Activated CD8-positive, alpha-beta memory T cell treated with anti-CD3 and anti-CD28 coated beads, Interleukin-2, amount 50 U/mL, for 24 hours (primary cell): Measurements from ENCODE around the gene C9.
"Not testable (repeated sequence)": the region's sequence is repeated elsewhere in the genome, so short reads cannot be mapped to it uniquely, and the experiment has no call there.

ENCODE experiments used
- DNase-seq: peaks from one replicate; pipeline ENCODE4 v3.0.0-alpha.2; 2020; ENCODE audit errors: extremely low read depth

C9 gene

DNA sequence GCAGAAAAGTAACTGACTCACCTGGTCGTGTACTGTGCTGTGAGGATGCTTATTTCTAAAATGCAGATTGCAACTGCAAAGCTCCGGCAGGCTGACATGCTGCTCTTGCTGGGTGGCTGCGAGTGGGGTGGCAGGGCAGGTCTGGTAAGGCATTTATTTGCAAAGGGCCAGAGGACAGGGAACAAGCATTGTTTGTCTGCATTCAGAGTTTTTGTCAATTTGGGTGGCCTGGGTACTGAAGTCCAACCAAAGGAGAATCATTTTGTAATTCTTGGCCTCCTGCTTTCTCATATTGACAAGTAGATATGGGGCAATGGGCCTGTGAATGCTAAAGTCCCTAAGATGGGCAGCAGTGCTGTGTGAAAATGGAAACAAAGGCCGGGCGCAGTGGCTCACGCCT, at the start of gene C9:
TSS of gene C9 (minus strand) at position 129 of the 400 bp plus-strand sequence. CDS start at position 98, 31 bp downstream.
- no peak for DNase-seq

- no peak for DNase-seq
Measured at GRCh38 chr5:39413771-39414170, 49.5 kb upstream of the C9 start.

- DNase-seq = no peak
Measured at GRCh38 chr5:39412721-39413394, 48.6 kb upstream of the C9 start.

DNA sequence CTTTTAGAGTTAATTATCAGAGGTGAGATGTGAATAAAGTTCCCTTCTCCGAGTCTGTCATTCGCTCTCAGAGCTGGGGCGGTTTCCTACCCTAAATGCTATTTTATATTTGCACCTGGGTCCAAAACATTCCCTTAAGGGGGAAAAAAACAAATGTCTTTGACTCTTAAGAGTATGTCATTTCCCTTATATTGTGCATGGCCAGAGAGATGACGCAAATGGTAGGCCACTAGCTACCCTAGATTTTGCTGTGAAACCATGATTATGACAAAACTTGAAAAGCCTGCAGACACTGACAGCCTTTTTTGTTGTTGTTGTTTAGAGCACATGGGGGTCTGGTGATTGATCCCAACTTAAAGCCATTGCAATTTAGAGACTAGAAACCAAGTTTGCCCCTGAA, 47.7 kb upstream of the C9 start:
- DNase-seq = no peak

DNA sequence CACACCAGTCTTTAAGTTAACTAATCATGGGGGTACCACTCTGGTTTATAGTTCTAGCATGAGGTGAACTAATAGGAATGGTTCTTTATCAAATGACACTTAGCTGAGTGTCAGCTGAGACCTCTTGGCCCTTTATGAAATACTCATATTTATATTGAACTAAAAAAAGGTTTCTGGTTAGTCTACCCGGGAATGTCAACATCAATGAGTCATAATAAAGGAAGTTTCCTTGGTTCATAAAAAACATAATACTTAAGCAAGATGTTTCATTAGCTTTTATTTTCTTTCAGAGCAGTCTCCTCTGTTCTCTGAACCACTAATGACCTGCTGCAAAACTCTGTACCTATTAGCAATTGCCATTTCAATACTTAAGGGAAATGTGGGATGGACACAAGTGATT, 46.8 kb upstream of the C9 start:
- no peak for DNase-seq

GRCh38 chr5:39409033-39409432, 44.7 kb upstream of the C9 start:
- DNase-seq = no peak

DNA sequence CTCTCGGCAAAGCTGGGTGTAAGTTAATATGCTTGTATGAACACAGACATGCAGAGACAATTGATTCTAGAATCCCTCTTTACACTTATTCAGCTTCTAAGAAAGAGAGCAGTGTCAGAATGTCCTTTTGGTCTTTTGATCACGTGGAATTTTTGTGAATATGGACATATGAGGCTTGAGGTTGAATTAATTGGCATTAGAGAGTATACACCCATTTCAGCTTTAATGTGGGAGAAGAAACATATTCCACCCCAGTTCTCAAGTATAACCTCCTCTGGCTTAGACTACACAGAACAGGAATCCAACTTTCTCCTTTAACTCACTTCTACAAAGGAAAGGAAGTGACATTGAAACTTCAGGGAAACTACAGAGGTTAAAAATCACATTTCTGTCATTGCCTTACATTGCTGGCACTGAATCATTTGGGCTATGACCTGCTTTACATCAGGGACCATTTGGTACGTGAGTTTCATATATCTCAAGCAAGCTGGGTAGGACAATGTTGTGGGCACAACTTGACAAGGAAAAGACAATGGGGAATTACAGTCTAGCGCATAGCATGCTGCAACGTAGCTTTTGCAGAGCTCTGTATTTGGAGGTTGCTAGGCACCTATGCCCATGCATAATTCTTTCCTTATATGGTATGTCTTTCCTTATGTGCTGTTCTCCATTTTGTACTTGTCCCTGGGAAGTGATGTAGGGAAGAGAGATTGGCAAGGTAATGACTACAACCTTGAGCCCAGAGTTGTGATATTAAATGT, 41.0 kb upstream of the C9 start:
- DNase-seq = no peak

DNA sequence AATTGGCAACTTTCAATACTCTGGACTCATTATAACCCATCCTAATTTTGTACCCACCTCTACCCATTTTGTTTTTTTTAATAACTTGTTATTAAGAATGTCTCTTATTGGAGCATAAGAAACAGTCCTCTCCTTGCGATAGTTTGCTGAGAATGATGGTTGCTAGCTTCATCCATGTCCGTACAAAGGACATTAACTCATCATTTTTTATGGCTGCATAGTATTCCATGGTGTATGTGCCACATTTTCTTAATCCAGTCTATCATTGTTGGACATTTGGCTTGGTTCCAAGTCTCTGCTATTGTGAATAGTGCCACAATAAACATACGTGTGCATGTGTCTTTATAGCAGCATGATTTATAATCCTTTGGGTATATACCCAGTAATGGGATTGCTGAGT, 39.5 kb upstream of the C9 start:
- not testable (repeated sequence) for DNase-seq

GRCh38 chr5:39402140-39402539, 37.8 kb upstream of the C9 start:
- not testable (repeated sequence) for DNase-seq

DNA sequence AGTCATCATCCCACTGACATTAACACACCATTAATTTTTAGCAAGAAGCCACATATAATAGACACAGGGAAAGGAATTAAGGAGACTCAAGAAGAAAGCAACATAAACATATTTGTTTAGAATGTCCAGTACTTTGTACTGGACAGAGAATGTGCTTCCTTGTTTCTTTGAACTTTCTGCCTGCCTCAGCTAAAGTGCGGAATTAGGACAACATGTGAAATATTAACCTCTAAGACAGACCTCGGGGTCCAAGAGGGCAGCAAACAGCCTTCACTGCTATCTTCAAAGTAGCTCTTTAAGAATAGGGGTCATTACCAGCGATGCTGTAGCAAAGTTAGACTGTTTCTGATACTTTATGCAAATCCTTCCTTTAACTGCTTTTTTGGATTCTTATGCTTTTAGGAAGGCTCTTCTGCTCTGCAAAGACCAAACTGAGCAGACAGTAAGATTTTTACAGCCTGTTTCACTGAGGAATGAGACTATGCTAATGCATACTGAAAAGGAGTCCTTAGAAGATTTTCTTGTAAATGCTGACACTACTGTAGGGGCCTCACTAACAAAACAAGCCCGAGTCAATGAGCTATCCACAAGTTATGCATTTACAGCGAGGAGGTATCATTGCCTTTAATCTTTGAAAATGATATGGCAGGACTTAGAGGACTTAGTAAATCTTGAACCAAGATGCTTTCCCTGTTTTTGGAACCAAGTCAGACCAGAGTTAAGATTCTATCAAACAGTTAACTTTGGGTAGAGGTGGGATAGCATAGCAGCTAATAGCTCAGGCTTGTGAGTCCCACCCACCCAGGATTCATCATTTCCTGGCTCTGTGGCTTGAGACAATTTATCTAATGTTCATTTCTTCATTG, 36.7 kb upstream of the C9 start:
- no peak for DNase-seq

GRCh38 chr5:39399135-39400036, 35.1 kb upstream of the C9 start:
- DNase-seq = no peak

- no peak for DNase-seq
Measured at GRCh38 chr5:39396843-39397242, 32.5 kb upstream of the C9 start.

DNA sequence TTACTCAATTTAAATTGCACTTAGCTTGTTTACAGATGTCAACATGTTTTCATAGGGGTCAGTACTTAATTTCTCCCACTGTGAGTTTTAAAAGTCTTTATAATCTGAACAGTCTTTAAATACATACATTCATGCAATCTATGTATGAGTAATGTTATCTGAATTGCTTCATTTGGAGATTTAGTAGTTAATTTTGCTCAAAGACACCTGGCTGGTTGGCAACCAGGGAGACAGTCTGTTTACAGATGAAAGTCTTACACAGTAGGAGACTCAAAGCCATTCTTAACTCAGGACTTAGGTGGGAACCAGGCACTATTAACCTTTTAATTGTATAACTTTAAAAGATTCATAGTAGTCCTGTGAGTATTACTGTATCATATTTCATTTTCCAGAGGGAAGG, 31.2 kb upstream of the C9 start:
- no peak for DNase-seq

DNA sequence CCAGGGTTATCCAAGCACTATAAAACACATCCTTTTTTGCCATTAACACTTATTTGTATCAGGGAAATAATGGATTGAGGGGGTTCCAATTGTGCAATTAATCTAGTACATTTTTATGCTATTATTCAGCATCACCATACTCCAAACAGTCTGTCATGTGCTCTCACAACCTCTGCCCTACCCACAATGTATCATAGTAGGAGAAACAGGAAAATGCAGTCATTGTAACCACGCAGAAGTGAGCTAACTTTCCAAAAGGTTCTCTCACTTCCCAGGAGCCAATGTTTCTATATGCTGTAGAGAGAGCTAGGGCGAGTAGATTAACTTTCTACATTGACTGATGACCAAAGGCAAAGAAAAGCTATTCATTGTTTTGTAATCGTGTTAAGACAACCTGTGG, 30.7 kb upstream of the C9 start:
- no peak for DNase-seq

DNA sequence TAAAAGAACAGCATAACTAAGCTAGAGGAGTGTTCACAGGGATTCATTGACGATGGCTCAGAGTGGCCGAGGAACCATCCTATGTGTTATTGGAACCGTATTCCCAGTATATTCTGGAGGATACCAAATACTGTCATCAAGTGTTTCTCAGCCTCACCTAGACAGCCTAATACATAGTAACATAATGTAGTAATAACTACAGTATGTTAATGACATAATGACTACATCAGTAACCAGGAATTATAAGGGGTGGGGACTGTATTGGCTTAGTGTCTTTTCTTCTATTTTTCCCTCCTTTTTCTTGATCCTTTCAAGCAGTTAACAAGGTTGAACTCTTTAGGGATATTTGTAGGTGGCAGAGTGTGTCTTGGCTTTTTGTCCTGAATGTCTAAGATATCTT, 26.6 kb upstream of the C9 start:
- no peak for DNase-seq

- no peak for DNase-seq
Measured at GRCh38 chr5:39387293-39387692, 23.0 kb upstream of the C9 start.

GRCh38 chr5:39384271-39384670, 20.0 kb upstream of the C9 start:
- no peak for DNase-seq

DNA sequence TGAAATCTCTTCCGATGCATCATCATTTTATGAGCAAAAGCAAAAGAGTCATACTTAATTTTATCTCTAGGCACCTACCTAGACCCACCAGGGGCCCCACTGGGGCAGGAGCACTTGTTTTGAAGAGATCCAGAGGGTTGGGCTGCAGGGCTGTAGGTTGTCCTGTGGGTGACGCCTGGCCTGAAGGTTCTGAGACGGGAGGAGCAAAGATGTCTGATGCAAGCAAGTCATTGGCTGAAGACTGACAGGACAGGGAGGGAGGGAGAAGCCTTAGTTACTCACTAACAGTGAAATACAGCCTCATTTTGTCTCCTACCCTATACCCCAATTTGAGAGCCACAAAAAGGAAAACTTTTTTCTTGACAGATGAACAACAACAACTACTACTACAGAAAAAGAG, 17.1 kb upstream of the C9 start:
- DNase-seq = no peak

GRCh38 chr5:39379693-39380092, 15.4 kb upstream of the C9 start:
- no peak for DNase-seq

- DNase-seq = no peak
Measured at GRCh38 chr5:39377613-39378012, 13.3 kb upstream of the C9 start.

- DNase-seq = peak; percentile 3
Measured at GRCh38 chr5:39376293-39376714, 12.0 kb upstream of the C9 start.

DNA sequence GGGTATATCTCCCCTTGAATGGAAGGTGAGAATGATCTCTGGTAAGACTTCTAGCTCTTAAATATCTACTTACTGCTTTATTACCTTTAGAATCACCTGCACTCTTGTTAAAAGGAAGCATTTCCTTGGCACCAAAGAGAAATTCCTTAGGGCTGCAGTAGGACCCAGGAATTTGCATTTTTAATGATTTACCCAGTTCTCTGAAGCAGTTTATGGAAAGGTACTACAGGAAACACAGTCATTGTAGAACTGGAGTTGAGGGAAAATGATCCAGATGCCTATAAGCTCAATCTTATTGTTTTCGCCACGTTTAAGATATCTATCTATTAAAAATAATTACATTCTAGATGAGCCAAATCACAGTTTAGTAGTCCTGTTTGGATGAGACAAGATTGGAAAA, 9.5 kb upstream of the C9 start:
- DNase-seq = no peak
